ENCODE data around the gene SIL1. TPM values are rescaled to one million over a fixed set of nuclear protein-coding genes. Genes with fewer than 3 reads are reported as not detected.

Gene SIL1
- total and polyA plus RNA-seq, 2 of the 8 experiments (the other 6 are each of a cell fraction or from before 2014, with no cell fraction given), result 8.3 to 12.8 TPM

DNA sequence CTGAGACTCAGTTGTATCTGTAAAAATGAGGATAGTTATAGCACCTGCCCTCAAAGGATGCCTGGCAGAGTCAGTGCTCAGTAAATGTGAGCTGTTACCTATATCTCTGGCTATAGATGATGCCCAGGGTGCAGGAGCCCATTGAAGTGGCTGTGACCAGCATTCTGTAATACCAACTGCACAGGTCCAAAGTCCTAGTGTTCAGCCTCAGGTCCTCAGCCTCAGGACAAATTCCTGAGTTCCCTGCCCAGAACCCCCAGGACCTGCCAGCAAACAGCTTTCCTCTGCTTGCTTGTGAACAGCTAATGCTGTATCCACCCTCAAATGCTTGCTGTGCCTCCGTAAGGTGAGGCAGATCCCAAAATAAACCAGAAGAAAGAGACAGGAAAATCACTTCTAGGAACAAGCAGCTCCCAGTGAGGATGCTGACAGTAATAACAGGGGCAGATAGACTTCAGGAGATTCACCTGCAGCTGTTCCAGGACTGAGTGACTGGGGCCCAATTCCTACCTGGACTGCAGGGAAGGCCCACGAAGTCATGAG lies 80.8 kb downstream of the SIL1 start:
- ChIA-PET POLR2A (ENCODE audit: partially characterized antibody) (interaction anchor here (0.6 kb wide), 1 partner anchor 541 kb away, joined by 3 read pairs; no protein-coding TSS in a partner anchor), CTCF (ENCODE audit: partially characterized antibody) (interaction anchor here (1.3 to 2.4 kb wide), 2 partner anchors 9 to 17 kb away, joined by 3 to 7 read pairs; no protein-coding TSS in a partner anchor)
- H3K4ac ChIP-seq (replicated peaks; ENCODE audit: insufficient read length, low read depth, low read length), result no peak overlapping the region
- H3K79me2 ChIP-seq (ENCODE audit: control insufficient read depth in 1 of 2, insufficient read depth in 2 of 2, low read length in 2 of 2), result no peaks in the 10 kb centered on the region
- DNase-seq (ENCODE audit: low read depth in 1 of 2, low spot score in 2 of 2) (no peak), FAIRE-seq (no peak)
- no peak overlapping the region for H3K27ac ChIP-seq (ENCODE audit: low read depth, low read length)
- H2BK120ac ChIP-seq (replicated peaks; ENCODE audit: low read depth, low read length), result no peak overlapping the region
- no peaks in the 10 kb centered on the region for H3K36me3 ChIP-seq (ENCODE audit: control insufficient read depth in 2 of 4, insufficient read depth in 4 of 4, low read length in 3 of 4)
- no peak overlapping the region for H4K5ac ChIP-seq (ENCODE audit: insufficient read length, low read depth, low read length)
- H4K8ac ChIP-seq (ENCODE audit: extremely low read depth, insufficient read depth, low read length), result no peak overlapping the region
- H3K9me3 ChIP-seq (ENCODE audit: insufficient read depth in 2 of 2, low read depth in 1 of 2, low read length in 1 of 2), result peaks cover 0 to 1% of the 10 kb centered on the region in 2 experiments; a peak in 1 of 4 replicates
- no peak overlapping the region for H2BK15ac ChIP-seq (ENCODE audit: low read length)
- WGBS, 2 experiments (ENCODE audit: extremely low coverage in 1 of 2, insufficient coverage in 1 of 2, insufficient read length in 1 of 2, insufficient replicate concordance in 2 of 2, low coverage in 1 of 2, low lambda C conversion rate in 2 of 2, missing lambda C conversion rate in 1 of 2), result 83% methylated on average over 2 of the region's 2 CpGs; no CpG with 5 or more reads in 1 of the 2 experiments
- no peak overlapping the region for H4K91ac ChIP-seq (replicated peaks; ENCODE audit: insufficient read length, low read length)
- no peak overlapping the region for H3K4me2 ChIP-seq (ENCODE audit: insufficient read depth in 1 of 2, low read depth in 2 of 2, low read length in 2 of 2)
- TF ChIP-seq FOSL1 (IDR thresholded peaks at IDR 0.05; ENCODE audit: insufficient read depth, low read depth, low read length) (no peak), POLR2AphosphoS5 (IDR thresholded peaks at IDR 0.05; ENCODE audit: low read depth, low read length) (no peak), ASH2L (IDR thresholded peaks at IDR 0.05; ENCODE audit: low read length) (no peak), ZNF274 (IDR thresholded peaks at IDR 0.05; ENCODE audit: borderline replicate concordance, extremely low read depth, low read length) (no peak), PHF8 (conservative IDR thresholded peaks at IDR 0.05; ENCODE audit: low read depth, low read length) (no peak), TCF12 (IDR thresholded peaks at IDR 0.05; ENCODE audit: low read depth, low read length) (no peak)
- no peak overlapping the region for H3K4me3 ChIP-seq (ENCODE audit: extremely low read depth in 1 of 4, insufficient read depth in 2 of 4, low read depth in 3 of 4, low read length in 4 of 4)
- no peak overlapping the region for H2BK5ac ChIP-seq (ENCODE audit: low read depth, low read length)
- H3K79me1 ChIP-seq (ENCODE audit: low read depth, low read length), result no peaks in the 10 kb centered on the region
- no peaks in the 10 kb centered on the region for H3K4me1 ChIP-seq (replicated peaks in 1 of 4; ENCODE audit: control insufficient read depth in 3 of 4, insufficient read depth in 4 of 4, low read length in 3 of 4)
- no peak overlapping the region for H3K18ac ChIP-seq (ENCODE audit: extremely low read depth, low read length)
- H2AK5ac ChIP-seq (ENCODE audit: low read depth, low read length), result no peak overlapping the region
- no peak overlapping the region for H2AFZ ChIP-seq (ENCODE audit: low read length)
- H3K23me2 ChIP-seq (ENCODE audit: low read depth, low read length), result no peaks in the 10 kb centered on the region
- H3K9ac ChIP-seq (replicated peaks in 1 of 4; ENCODE audit: extremely low read depth in 1 of 4, low read depth in 3 of 4, low read length in 3 of 4), result no peak overlapping the region
- no peak overlapping the region for H3K14ac ChIP-seq (ENCODE audit: insufficient read length)
- H4K20me1 ChIP-seq (replicated peaks in 1 of 2; ENCODE audit: control insufficient read depth in 1 of 2, insufficient read depth in 2 of 2, low read length in 2 of 2), result no peaks in the 10 kb centered on the region
- H2BK12ac ChIP-seq (ENCODE audit: low read depth, low read length), result no peak overlapping the region
- no peaks in the 10 kb centered on the region for H3K27me3 ChIP-seq (replicated peaks in 1 of 4; ENCODE audit: control insufficient read depth in 3 of 4, extremely low read depth in 1 of 4, insufficient read depth in 3 of 4, low read length in 3 of 4)
- no peak overlapping the region for H3K56ac ChIP-seq (replicated peaks; ENCODE audit: insufficient read length, low read depth, low read length)
- no peak overlapping the region for H2BK20ac ChIP-seq (ENCODE audit: low read length)
- no peak overlapping the region for H3K23ac ChIP-seq (ENCODE audit: insufficient read length)
